ENCODE measurements around the gene PDXK.

PDXK gene

DNA sequence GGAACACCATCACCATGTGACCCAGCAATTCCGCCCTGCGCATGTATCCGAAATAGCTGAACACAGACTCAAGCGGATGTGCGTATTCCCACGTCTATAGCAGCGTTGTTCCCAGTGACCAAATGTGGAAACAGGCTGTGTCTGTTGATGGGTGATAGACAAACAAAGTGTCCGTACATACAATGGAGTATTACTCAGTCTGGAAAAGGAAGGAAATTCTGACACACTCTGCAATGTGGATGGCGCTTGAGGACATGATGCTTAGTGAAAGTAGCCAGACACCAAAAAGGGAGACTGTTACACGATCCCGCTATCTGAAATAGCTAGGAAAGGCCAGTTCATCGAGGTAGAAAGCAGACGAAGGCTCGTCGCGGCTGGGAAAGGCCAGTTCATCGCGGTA, 25.8 kb downstream of the PDXK start:
- DNase-seq, result no peak

DNA sequence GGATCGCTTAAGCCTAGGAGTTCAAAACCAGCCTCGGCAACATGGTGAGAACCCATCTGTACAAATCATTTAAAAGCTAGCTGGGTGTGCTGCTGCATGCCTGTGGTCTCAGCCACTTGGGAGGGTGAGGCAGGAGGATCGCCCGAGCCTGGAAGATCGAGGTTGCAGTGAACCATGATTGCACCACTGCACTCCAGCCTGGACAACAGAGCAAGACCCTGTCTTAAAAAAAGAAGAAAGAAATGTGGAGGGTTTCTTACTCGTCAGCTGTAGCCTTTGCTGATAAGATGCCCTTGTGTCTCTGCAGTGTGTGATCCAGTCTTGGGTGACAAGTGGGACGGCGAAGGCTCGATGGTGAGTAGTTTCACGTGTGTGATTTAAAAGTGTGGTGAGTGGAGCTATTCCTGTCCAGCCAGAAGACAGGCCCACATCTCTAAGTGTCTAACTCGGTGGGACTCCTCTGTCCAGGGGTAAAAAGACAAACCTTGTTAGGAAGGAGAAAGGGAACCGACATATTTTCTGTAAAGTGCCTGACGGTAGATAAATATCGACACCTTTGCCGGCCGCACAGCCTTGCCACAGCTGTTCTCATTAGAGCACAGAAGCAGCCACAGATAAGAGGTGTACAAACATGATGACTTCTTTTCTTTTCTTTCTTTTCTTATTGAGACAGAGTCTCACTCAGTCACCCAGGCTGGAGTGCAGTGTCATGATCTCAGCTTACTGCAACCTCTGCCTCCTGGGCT, 27.0 kb downstream of the PDXK start:
- no peak for DNase-seq

DNA sequence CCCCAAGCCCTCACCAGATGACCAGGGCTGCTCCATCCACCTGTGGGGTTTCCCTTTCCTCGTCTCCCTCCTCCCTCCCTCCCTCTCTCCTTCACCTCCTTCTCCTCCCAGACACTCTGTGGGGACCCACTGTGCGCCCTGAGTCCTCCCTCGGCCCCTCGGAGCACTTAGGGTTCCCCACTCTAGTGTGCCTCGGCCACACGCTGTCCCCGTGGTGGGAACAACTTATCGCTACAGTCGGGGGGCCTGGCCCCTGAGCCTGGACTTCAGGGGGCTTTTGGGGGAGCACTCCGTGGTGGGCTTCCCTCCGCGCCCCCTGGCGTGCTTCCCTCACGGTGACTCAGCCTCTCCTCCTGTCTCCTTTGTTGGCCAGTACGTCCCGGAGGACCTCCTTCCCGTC, 29.7 kb downstream of the PDXK start:
- no peak for DNase-seq

DNA sequence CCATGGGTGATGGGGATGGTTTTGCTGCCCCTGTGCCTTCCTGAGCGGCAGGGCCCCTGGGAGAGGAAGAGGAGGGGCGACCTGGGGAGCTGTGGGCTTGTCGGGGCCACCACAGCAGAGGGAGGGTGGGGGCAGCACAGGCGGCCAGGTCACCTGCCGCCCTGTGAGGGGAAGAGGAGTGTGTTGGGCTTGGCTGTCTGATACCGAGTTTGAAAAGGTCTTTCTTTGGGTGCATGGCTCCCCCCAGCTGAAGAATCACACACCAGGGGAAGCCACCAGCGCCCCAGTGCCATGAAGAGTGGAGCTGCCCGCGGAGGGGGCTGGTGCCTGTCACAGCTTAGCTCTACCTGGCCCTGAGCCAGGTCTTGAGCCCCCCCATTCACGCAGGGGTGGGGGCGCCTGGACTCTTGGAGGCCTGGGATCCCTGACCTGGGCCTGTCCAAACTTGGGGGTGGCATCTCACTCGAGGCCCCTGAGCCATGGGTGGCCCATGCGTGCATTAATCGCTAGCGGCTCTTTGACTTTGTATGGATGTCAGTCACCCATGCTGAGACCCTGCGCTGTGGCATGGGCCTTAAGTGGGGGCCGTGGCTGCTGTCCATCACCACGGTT, 30.8 kb downstream of the PDXK start:
- DNase-seq, result no peak

GRCh38 chr21:43750339-43751033, 31.6 kb downstream of the PDXK start:
- no peak for DNase-seq

DNA sequence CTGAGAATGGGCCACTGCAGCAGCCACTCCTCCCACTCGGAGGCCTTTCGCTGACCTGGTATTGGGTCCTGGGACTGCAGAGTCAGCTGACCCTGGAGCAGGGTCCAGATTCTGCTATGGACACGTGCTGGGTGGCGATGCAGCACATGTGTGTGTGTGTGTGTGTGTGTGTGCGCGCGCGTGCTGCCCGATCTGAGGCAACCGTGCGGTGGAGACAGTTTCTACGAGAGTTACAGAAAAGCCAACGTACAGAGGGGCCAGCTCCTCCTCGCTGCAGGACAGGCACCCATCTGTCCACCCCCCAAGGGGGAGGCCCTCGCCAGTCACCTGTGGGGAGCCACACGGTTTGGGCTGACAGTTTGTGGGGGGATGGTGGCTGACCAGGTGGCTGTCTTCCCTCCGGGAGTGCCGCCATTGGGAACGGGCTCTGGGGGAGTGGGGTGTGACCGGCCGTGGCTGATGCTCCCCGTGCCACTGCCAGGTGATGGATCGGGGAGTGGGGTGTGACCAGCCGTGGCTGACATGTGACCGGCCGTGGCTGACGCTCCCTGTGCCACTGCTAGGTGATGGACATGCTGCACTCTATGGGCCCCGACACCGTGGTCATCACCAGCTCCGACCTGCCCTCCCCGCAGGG, 33.1 kb downstream of the PDXK start:
- DNase-seq, result no peak

DNA sequence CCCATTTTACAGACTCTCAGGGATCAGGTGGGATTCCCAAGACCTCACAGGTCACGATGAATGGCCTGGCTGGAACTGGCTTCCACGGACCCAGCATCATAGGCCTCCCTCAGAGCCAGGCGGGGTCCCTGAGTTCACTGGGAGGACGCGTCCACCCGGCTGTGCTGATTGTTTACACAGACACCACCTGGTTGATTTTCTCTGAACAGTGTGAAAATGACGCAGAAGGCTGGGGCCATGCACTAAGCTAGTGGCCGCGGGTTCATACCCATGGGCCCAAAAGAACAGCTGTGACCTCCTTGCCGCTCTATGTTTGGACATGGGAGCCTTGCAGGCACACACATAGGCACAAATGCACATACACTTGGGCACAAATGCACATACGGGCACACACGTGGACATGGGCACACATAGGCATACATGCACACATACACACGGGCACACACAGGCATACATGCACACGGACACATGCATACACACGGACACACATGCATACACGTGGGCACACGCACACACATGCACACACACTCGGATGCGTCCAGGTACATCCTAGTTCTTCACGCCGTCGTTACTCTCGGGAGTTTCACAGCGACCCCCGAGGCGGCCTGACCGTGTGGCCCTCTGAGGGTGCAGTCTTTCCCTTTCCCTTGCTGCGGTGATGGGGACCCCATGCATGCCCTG, 34.0 kb downstream of the PDXK start:
- no peak for DNase-seq

- no peak for DNase-seq
Measured at GRCh38 chr21:43753439-43753799, 34.5 kb downstream of the PDXK start.

GRCh38 chr21:43754948-43755781, 36.2 kb downstream of the PDXK start:
- DNase-seq, result no peak

DNA sequence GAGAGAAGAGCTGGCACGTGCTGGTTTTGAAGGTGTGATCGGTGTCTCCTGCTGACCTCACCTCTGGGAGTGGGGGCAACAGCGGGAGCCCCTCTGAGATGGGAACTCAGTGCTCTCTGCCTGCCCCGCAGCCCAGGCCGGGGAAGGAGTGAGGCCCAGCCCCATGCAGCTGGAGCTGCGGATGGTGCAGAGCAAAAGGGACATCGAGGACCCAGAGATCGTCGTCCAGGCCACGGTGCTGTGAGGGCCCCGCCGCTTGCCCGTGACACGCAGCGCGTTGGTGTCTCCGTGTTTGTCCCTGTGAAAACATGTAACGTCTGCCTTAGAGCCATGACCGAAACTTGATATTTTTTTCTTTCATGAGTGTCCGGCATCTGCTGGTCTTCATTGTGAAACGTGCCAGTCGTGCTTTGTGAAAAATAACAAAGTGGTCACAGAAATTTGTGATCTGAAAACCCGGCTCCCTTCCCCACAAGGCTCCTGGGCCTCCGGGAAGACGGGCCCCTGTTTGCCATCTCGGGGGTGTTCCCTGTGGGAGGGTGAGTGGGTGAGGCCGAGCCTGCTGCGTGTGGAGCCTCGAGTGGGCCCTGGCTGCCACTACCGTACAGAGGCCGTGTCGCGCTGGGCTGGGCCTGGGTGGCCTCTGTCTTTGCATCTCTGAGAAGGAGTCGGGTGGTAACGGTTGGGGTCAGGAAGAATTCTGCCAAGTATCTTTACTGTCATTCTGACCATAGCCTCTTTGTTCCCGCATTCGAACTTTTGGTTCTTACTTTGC, 37.1 kb downstream of the PDXK start:
- no peak for DNase-seq

- no peak for DNase-seq
Measured at GRCh38 chr21:43757601-43758000, 38.7 kb downstream of the PDXK start.

GRCh38 chr21:43758111-43758641, 39.2 kb downstream of the PDXK start:
- no peak for DNase-seq

- no peak for DNase-seq
Measured at GRCh38 chr21:43758811-43759210, 39.9 kb downstream of the PDXK start.

DNA sequence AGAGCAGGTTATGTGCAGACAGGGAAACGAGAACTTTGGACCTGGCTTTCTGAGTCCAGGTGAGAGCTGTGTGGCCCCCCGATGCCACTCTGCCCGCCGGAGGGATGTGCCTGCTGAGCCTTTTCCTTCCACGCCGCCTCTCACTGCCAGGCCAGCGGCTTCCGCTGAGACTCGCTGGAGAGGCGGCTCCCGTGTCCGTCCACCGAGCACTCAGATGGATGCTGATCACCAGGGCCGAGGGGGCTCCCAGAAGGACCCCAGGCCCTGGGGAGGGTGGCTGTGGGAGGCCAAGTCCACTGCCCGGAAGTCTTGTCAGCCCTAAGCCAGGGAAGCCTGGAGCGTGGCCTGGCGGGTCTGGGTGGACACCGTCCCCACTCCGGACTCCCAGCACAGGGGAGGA, 40.7 kb downstream of the PDXK start:
- DNase-seq, result no peak

- no peak for DNase-seq
Measured at GRCh38 chr21:43760391-43760958, 41.5 kb downstream of the PDXK start.

DNA sequence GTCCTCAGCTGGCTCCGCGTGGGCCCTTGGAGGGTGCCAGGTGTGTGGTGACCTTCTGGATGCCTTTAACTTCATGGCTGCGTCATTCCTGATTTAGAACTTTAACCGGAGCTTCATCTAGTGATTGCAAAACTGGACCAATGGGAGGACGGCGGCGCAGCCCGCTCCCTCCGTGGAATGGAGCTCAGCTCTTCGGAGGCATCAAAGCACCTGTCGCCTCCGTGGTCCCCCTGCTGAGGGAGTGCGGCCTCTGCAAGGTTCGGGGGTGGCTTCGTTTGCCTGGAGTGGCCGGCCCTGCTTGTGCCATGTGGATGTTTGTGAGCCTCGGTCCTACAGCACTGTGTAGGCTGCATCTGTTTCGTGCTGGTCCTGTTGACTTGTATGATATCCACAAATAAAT, 43.0 kb downstream of the PDXK start:
- DNase-seq, result no peak

DNA sequence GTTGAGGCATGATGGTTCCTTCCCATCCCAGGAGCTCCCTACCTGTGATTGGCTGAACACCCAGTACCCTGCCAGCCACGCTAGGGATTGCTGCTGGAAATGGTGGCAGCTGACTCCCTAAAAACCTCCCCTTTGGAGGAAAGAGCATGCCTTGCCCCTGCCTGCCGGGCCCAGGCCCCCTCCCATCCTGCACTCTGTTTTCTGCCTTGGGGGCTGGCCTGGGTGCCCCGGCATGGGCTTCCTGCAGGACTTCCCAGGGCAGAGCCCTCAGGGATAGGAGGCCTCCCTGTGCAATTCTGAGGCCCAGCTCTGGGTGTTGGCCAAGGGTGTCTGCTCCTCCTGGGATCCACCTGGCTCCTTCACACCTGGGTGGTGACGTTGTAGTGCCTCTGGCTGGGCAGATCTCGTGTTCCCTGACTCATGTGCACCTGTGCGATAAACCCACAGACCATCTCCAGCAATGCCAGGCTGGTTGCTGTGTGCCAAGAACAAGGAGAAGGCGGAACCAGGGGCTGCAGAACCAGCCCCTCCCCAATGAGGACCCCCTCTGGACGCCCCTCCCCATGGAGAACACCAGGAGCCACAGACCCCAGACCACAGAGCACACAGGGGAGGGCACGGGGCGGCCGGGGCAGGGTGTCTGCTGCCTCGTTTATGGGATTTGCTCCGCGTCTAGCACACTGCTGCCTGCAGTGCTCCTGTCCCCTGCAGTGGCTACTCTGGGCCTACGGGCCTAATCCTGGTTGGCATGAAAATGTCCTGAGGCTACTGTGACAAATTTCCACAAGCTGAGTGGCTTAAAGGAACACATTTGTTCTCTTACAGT, 43.6 kb downstream of the PDXK start:
- no peak for DNase-seq

- no peak for DNase-seq
Measured at GRCh38 chr21:43763901-43764523, 45.1 kb downstream of the PDXK start.

All from NCI-H2029 treated with DMSO at 0.1 percent for 48 hours (cell line).